Measurements from ENCODE around the gene ITM2C.

Gene ITM2C

DNA sequence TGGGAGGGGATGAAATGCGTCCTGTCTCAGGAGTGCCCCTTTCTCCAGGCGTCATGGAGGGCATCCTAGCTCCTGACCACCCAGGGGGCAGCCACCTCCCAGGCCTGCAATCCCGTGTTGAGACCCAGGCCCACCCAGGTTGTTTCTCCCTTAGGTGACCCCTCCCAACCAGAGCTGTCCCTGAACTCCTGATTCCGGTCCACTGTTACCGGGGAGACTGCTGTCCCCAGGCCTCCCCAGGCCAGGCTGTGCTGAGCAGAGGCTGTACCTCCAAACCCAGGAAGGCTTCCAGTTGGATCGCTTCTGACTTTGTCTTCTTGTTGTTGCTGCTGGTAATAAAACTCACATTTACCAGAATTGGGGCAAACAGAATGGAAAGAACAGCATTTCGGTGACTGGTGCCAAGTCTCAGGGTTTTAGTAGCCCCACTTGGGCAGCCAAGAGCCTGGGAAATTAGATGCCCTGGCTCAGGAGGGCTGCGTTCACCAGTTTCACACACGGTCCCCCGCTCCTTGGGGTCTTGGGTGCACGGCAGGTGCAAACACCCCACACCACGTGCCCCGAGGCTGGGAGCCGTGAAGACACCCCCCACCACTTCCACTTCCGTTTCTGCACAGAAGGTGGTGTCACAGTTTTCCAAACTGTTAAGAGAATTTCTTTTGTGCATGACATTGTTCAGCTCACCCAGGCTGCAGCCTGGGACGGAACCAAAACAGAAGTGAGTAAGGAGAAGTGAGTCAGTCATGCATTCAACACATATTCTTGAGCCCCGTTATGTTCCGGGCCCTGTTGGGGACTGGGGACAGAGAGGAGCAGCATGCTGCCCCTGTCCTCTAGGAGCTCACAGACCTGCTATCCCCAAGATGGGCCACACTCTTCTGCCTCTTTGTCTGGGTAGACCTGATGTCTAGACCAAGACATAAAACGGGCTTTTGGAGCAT lies 29.4 kb downstream of the ITM2C start:
- no peak for DNase-seq

DNA sequence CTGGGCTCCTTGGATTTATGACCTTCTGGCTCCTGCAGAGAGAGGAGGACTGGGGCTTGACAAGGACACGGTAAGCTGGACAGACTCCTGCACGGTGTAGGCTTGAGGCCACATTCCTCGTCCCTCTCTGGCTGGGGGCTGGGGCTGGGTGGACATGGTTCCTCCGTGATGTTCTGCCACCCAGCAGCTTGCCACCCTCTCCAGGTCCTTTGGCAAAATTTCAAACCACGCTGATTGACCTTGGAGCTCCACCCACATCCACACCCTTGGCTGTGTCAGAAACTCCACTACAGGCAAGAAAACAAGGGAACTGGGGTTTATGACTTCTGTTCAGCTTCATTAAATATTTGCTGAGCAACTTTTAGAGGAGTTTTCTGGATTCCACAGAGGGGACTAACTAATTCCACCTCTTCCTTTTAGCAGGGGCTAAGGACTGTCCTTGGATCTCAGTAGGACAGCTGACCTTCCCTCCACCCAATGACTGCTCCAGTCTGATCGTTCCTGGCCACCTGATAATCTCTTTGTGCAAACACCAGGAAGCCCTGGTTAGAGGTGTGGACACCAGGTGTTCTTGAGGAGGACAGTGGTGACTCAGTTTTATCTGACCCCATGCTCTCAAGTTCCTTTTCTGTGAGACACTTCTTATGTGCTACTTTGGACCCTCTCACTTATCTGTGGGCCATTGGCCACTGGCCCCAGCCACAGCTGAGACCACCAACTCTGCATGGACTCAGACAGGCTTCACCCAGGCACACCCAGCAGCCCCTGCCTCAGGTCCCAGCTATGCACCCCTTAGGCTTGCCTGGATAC lies 31.0 kb downstream of the ITM2C start:
- no peak for DNase-seq

DNA sequence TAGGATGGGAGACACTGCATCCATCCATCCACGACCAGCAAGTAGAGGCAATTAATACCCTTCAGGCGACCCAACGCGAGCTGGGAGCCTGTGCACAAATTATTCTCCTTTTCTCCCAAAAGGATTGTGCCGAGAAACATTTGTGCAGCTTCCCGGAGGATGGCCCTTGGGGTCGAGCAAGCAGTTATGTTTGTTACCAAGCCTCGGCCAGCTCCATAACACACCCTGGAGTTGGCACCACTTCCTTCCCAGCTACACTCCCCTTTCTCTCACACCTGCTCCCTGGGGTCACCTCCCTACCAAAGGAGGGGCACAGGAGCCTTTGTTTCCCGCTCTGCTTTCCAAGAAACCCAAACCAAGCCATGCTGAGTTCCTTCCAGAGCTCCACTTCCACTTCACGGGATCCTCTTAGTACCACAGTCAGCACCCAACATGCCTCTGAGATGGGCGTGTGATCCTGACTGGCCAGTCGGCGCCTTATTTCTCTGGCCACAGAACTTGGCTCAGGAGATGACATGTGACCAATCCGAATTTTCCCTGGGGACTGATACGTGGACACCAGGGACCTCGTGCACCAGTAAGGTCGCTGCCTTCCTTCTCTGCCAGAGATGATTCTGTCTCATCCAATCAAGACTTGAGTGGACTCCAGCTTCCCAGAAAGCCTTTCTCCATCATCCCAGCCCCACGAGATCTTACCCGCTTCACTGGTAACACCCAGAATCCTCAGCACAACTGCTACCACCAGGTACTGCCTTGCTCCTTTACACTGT lies 31.8 kb downstream of the ITM2C start:
- DNase-seq = no peak

DNA sequence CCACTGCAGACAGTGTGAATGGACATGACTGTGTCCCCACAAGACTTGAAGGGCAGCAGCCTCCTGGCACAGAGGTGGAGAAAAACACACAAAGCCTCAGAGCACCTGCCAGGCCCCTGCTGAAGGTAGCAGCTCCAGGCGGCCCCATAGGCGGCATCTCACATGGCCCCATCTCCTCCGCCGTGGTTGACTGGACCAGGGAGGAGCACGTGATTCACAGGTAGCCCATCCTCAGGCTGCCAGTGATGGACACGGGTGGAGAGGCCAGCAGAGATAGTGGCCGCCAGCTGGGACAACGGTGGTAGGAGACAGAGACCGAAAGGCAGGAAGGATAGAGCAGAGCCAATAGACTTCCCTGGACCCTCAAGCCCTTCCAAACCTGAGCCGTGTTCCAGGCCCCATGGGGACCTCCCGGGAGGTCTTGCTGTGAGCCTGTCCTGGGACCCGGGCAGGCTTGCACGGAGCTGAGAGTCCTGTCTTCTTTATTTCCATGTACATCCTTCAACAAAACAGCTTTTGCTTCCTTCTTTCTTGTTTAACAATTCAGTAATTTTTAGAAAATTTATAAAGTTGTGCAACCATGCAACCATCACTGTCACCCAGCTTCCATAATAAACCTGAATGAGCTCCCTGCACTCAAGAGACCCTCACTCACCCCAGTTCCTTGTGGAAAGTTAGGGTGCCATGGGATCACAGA lies 33.4 kb downstream of the ITM2C start:
- DNase-seq = no peak

DNA sequence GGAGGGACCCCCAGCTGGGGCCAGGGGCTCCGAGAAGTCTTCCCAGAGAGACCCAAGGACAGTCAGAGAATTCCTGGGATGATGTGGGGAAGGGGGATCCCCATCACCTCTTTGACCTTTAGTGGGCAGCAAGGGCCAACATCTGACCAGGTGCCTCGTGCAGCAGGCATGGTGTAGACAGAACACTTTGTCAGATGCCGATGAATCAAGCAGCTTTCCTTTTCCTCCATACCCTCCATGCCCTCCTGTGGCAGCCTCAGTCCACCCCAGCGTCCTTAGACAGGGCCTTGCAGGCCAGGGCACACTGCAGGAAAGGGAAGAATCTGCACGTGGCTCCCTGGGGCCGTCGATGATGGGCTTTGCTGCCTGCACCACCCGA lies 34.0 kb downstream of the ITM2C start:
- no peak for DNase-seq

DNA sequence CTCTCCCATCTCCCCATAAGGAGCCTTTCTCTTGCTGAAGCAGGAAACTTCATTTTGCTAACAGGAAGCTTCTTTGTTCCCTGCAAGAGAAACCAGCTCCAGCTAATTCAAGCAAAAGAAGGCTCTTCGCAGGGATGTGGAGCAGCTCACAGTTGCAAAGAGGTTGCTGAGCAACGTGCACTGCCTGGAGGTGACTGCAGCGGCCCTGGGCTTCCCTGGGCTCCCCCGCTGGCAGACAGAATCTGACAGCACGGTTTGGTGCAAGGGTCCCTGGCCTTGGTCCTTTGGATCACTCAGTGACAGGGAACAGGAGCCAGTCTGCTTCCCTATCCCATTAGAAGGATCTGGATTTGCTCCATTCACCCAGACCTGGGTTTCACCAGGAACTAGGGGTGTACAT lies 34.5 kb downstream of the ITM2C start:
- DNase-seq = no peak

DNA sequence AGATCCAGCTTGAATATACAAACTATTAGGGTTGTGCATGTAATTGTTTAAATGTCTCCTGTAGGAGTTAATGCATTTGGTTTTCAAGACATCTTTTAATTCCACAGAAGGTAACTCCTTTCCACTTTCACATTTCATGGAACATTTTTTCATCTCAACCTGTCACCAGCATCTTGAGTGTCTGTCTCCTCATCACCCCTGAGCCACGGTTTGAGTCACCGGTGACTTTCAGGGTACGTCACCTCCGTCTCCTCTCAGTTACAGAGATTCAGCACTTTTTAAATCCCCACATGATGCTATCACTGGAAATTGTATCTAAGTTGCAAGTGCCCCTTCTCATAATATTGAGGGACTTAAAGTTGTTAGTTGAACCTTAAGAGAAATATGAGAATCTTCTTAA lies 35.0 kb downstream of the ITM2C start:
- DNase-seq = no peak

DNA sequence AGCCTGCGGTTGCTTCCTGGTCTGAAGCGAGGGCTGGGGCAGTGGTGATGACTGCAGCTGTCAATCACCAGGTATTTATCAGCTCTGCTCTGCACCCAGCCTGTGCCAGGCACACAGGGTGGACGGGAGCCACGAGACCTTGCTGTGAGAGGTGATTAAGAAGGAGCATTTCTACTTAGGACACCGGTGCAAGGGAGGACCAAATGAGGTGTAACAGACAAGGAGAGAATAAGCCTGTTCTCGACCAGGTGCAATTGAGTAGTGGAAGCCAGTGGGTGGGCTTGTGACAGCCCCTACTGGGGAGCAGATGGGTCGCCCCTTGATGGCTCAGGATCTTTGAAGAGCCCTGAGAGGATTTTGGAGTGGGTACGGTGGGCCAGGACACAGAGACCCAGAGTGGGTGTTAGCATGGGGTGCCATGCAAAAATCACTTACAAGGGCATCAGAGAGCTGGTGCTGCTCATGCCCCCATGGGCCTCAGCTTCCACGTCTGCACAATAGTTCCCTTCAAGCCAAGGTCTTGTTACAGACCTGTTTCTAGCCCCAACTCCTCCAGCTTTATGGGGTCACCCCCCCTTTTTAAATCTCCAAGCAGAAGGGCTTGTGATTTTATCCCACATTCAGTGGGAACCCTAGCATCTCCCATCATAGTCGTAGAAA lies 35.7 kb downstream of the ITM2C start:
- DNase-seq = no peak

DNA sequence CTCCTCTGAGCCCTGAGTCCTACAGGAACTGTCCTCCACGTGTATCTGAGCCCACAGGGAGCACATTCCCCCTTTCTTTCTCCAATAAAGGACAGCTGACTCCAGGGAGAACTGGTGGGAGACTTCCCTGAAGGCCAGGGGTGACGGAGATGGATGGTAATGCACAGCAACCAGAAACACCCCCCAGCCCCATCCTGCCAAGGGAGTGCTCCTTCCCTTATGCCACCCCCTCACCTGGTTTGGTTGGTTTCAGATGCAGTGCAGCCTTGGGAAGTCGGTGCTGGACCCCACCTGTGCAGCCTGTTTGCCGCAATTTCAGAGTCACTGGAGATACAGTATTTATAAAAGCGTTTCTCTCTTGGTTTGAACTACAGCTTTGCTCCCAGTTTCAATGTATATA lies 36.3 kb downstream of the ITM2C start:
- DNase-seq = no peak

DNA sequence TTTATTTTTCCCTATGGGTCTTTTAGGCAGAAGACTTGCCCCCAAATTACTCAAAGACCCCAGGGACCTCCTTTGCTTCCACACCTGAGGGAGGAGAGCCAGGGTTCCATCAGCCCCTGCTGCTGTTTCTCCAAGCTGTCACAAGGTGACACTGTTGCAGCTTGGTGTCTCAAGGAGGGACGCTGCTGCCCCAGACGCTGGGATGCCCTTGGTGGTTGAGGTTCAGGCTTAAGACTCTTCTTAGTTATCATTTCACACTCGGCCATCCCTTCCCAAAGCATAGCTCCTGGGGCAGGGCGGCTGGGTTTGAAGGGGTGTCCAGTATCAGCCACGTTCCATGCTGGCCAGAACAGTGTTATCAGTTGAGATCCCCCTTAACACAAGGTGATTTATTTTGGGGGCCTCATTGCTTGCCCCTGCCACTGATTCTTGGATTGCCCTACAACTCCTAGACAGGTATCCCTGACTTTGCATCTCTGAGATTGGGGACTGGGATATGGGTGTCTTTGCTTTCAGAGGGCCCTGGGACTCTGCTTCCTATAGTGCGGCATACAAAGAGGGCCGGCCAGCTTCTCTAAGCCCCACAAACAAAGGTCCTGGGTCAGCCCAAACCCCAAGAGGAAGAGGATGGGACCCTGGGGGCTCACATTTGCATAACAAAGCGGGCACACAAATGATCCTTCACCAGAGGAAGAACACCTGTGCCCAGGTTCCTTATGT lies 37.6 kb downstream of the ITM2C start:
- DNase-seq = no peak

DNA sequence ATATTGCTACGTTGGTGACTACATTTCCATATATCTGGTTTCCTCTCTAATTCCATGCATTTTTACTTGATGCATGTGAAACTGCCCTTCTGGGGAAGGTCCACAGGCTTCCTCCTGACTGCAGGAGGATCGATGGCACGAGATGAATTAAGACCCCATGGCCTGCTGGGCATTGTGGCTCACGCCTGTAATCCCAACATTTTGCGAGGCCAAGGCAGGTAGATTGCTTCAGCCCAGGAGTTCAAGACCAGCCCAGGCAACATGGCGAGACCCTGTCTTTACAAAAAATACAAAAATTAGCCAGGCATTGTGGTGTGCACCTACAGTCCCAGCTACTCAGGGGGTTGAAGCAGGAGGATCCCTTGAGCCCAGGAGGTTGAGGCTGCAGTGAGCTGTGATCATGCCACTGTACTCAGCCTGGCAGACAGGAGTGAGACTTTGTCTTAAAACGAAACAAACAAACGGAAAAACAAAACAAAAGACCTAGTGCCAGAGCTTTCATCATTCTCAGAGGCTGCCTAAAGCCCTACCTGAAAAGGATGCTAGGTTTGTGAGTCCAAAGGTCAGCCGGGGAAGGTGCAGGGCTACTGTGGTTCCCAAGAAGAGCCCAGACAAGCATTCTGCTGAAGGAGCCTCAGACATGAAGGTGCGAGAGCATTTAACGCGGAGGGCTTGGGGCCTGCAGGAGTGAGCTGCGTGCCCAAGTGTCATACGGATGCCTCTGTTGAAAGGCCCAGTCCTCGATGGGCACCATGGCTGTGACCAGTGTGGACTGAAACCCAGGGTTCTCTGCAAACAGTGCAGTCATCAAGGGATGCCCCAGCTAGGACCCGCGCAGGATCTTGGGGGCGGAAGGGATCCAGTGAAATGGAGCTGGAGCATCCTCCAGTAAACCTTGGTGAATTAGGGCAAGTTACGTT lies 38.7 kb downstream of the ITM2C start:
- no peak for DNase-seq

DNA sequence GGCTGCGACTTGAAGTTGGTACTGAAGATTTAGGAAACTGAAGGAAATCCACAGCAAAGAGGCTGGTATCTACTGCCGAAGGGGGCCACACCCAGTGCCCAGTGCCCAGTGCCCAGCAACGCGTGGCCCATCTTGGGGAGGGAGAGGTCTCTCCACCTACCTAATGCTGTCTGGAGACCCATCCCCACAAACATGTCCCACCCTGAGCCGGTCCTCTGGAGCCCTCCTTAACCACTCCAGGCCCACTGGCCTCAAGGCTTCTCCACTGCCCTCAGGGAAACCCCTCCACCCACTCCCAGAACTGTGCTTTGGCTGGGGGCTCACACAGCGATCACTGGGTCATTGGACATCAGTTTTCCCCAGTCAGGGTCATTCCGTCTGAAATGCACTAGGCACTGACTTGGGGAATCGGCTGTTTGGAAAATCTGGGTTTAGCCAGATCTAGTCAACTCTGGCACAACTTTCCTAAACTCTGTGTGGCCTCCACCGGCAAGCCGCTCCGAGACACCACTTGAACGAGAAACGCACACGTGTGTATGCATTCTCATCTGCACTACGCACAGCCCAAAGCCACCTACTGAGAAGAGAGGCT lies 40.2 kb downstream of the ITM2C start:
- DNase-seq = no peak

DNA sequence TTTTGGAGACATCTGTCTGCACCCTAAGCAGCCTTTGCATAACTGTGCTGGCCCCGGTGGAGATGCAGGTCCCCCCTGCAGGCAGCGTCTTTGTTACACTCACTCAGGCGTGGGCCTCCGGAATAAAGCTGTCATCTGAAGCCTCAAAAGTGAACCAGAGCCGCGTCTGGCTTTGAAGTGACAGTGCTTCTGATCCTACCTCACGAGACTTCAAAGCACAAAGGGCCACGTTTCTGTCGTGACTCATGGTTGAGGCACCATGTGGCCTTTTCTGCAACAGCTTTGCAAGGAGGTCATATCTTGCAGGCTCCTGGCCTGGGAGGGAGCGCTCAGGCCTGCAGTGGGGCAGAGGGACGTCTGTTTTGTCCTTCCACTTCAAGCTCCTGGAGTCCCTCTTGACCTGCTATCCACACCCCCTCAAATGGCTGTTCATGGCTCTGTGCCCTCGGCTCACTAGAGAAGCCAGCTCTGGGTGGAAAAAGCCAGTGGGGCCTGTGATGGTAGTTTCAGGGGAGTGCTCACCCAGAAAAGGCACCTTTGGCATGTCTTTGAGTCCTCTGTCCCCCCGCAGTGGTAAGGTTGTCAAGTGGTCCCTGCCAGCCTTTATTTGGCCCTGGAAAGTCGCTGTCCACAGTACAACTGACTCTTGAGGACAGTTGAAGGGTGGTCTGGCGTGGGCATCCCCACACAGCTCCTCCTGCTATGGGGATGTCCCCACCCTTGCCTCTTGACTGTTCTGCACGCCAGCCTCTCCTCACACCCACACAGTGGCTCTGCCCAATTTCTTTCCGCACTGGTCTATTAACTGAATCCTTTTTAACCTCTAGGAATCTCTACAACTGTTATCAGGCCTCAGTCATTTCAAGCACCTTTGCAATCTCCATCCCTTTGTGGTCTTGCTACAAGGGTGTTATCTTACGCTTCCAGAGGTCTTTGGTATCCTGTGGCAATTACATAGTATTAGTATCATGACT lies 41.0 kb downstream of the ITM2C start:
- no peak for DNase-seq

DNA sequence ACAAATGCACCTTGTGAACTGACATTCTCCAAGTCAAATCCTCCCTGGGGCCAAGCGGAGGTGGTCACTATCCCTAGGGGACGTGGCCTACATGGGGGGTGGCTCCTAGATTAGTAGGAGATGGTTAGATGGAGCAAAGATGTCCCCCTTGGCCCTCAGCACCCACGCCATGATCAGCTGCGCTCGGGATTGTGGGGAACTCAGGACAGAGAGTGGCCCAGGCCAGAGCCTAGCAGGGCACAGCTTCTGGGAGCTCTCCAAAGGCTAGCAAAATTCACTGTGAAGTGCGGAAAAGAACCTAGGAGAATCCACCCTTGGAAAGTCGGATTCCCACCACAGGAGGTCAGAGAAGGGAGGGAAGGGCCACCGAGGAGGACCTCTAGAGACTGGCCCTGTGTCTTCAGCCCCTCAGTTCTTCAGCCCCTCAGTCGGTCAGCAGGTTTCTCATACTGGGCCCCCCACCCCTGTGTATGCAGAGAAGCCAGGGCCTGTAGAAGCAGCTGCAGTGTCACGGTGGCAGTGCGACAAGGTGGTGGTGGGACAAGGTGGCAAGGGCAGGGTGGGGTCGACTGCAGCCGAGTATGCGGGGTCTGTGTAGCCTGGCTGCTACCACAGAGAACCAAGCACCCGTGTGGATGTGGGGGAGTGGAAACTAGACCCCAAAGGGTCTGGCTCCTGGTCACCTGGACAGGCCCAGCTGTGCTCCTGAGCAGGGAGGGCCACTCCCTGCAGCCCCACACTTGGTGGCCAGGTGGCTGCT lies 41.9 kb downstream of the ITM2C start:
- DNase-seq = no peak

DNA sequence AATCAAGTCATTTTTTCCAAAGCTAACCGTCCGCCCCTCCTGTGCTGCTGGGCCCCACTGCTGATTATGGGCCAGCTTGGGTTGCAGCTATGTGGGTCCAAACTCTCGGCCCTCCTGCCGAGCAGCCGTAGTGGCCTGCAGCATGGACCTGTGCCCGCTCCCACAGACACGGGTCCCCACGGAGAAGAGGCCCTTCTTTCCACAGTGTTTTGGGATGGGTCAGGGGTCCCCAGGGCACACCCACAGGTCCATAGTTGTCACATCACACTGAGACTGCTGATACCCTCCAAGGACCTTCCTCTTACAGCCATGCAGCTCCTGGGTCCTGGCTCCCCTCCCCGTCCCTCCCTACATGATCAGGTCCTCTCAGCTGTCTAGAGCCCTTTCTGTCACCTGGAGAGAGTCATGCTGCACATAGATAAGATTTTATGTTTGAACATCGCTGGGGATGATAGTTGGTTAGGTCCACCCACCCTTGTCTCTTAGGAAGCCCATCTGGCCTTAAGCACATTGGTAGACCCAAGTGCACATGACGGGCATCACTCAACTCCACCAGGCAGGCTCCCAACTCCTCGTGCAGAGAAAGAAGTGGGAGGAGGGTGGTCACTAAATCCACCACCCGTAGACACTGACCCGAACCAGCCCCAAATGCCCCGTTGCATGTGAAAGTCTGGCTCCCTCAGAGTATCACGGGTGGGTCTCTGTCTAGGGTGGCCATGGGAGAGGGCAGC lies 42.8 kb downstream of the ITM2C start:
- DNase-seq = no peak

DNA sequence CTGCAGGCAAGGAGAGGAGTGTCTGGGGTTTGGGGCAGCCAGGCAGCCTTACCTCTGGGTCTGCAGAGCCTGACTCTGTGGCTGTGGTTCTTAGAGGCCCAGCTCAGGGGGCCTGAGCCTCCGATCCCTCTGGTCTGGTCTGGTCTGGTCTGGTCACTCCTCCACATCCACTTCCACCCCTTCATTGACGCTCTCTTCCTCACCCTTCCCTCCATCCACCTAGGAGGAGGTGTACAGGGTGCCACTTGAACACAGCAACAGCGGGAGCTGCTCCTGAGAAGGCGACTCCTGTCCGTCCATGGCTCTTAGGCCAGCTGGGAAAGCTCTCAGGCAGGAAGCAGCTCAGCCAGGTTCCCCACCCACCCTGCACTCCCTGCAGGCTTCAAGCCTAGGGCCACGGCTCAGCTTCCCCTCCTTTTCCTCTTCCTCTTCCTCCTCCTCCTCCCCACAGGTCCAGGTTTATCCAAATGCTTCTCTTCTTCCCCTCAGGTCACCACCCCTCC lies 43.4 kb downstream of the ITM2C start:
- DNase-seq = no peak

All from KG1 (cell line).